CD4-positive, alpha-beta T cell (primary cell): Measurements from ENCODE around the gene MAZ. TPM values are rescaled to one million over a fixed set of nuclear protein-coding genes. Genes with fewer than 3 reads are reported as not detected.
"Not testable (repeated sequence)": the region's sequence is repeated elsewhere in the genome, so short reads cannot be mapped to it uniquely, and the experiment has no call there.

ENCODE experiments used
- ATAC-seq: fragments of 200-7000 bp; cut with Tn5 transposase; one replicate; pipeline ENCODE4 v1.10.0; 2022; ENCODE audit warnings: mild to moderate bottlenecking; ENCODE audit not compliant: poor library complexity
- CTCF ChIA-PET: fragments of 350-600 bp; sonication (Branson Sonifier 250); formaldehyde crosslinking; loops from one replicate; lab custom pipeline; 2021; ENCODE audit warnings: antibody characterized with exemption, inconsistent platforms; lab: Charles Lee
- POLR2A ChIA-PET: fragments of 350-600 bp; sonication (Branson Sonifier 250); formaldehyde crosslinking; loops from one replicate; lab custom pipeline; 2021; ENCODE audit warnings: antibody characterized with exemption, inconsistent platforms; lab: Charles Lee
- DNase-seq, 14 experiments: peaks; one replicate each; pipeline ENCODE4 v3.0.0-alpha.2; 2013 to 2020; ENCODE audit warnings: mixed read lengths in 2 of 14
- H3K27ac ChIP-seq, 2 donors: one replicate each; pipeline versions ENCODE4 v1.5.1 to v1.7.0; 2013; ENCODE audit warnings: low read length in 2 of 2, low read depth in 1 of 2, mild to moderate bottlenecking in 1 of 2
- H3K27me3 ChIP-seq, 2 experiments: 1 replicate in 1 of 2; 2 replicates in 1 of 2; pipeline versions ENCODE4 v1.6.1 to v1.7.0; 2013; ENCODE audit warnings: low read length in 2 of 2, control low read depth in 1 of 2, mild to moderate bottlenecking in 1 of 2, moderate library complexity in 1 of 2; ENCODE audit not compliant: insufficient read depth in 2 of 2, control insufficient read depth in 1 of 2
- H3K36me3 ChIP-seq: one replicate; pipeline ENCODE4 v1.6.1; 2013; ENCODE audit warnings: low read length, control low read depth; ENCODE audit not compliant: insufficient read depth
- H3K4me1 ChIP-seq: one replicate; pipeline ENCODE4 v1.6.1; 2013; ENCODE audit warnings: low read length, control low read depth; ENCODE audit not compliant: insufficient read depth
- H3K4me3 ChIP-seq: one replicate; pipeline ENCODE4 v1.5.1; 2013; ENCODE audit warnings: mild to moderate bottlenecking, low read length, moderate library complexity
- H3K9me3 ChIP-seq, 2 experiments: 1 replicate in 1 of 2; 2 replicates in 1 of 2; pipeline versions ENCODE4 v1.6.1 to v1.7.0; 2013; ENCODE audit warnings: low read length in 2 of 2, mild to moderate bottlenecking in 2 of 2, control low read depth in 1 of 2, moderate library complexity in 1 of 2; ENCODE audit not compliant: control insufficient read depth in 1 of 2, insufficient read depth in 1 of 2
- H3K27ac Mint-ChIP-seq: one replicate; pipeline ENCODE4 v1.8.0; 2020; ENCODE audit warnings: mixed read lengths
- H3K27me3 Mint-ChIP-seq: one replicate; pipeline ENCODE4 v1.8.0; 2021; ENCODE audit warnings: mixed read lengths
- H3K36me3 Mint-ChIP-seq: one replicate; pipeline ENCODE4 v1.8.0; 2021; ENCODE audit warnings: low read depth, mixed read lengths
- H3K4me1 Mint-ChIP-seq: one replicate; pipeline ENCODE4 v1.8.0; 2021; ENCODE audit warnings: low read depth, mixed read lengths
- H3K4me3 Mint-ChIP-seq: one replicate; pipeline ENCODE4 v1.8.0; 2020; ENCODE audit warnings: mild to moderate bottlenecking, mixed read lengths
- H3K9me3 Mint-ChIP-seq: one replicate; pipeline ENCODE4 v1.8.0; 2020; ENCODE audit warnings: mixed read lengths
- CTCF ChIP-seq: fragments of 200-600 bp; IDR thresholded peaks from one replicate; pipeline ENCODE4 v1.8.0; 2022; ENCODE audit warnings: antibody characterized with exemption, mild to moderate bottlenecking
- intact Hi-C, 2 experiments: fragments of 100-400 bp; cut with DNase I in 1 of 2; cut with micrococcal nuclease in 1 of 2; formaldehyde crosslinking; loops; one replicate each; pipeline versions ENCODE4 v1.15.1 to v1.9.0; 2023 to 2025; cut with DNase I, micrococcal nuclease
- total RNA-seq, 174 experiments: library from RNA in 2 of 174; stranded (reverse) in 2 of 174; gene quantifications; one replicate each; pipeline ENCODE4 v1.2.3 and lab custom pipeline; 2021 to 2026

Gene MAZ
- total RNA-seq, 2 experiments from 2014 or later = 251 to 253 TPM

GRCh38 chr16:29770250-29770929 is 35.9 kb upstream of the MAZ start:
- no peaks in the 10 kb centered on the region for H3K9me3 ChIP-seq
- H3K4me1 ChIP-seq = no peaks in the 10 kb centered on the region
- intact Hi-C loops = no loop called here
- no peaks in the 10 kb centered on the region for H3K36me3 ChIP-seq
- TF ChIP-seq CTCF = no peak
- no peaks in the 10 kb centered on the region for H3K27me3 Mint-ChIP-seq
- ChIA-PET CTCF (interaction anchor here (0.8 to 2.1 kb wide), 2 partner anchors 15 kb away, joined by 3 to 6 read pairs; no protein-coding TSS in a partner anchor), POLR2A (interaction anchor here (1.4 kb wide), 1 partner anchor 22 kb away, joined by 3 read pairs; no protein-coding TSS in a partner anchor)
- peaks cover 4% of the 10 kb centered on the region for H3K4me1 Mint-ChIP-seq
- no peaks in the 10 kb centered on the region for H3K36me3 Mint-ChIP-seq
- ATAC-seq (no peak), DNase-seq (no peak)
- no peak overlapping the region for H3K27ac ChIP-seq
- no peaks in the 10 kb centered on the region for H3K27me3 ChIP-seq
- no peak overlapping the region for H3K4me3 ChIP-seq
- H3K27ac Mint-ChIP-seq = no peak overlapping the region
- no peak overlapping the region for H3K4me3 Mint-ChIP-seq
- no peaks in the 10 kb centered on the region for H3K9me3 Mint-ChIP-seq

GRCh38 chr16:29772330-29772729 is 34.0 kb upstream of the MAZ start:
- H3K27ac ChIP-seq, H3K4me3 Mint-ChIP-seq, H3K9me3 Mint-ChIP-seq, H3K27me3 Mint-ChIP-seq, ATAC-seq, H3K4me3 ChIP-seq, H3K36me3 Mint-ChIP-seq, DNase-seq, H3K27ac Mint-ChIP-seq, H3K9me3 ChIP-seq, H3K27me3 ChIP-seq, H3K4me1 ChIP-seq, CTCF ChIA-PET, intact Hi-C loops, H3K36me3 ChIP-seq, H3K4me1 Mint-ChIP-seq: not testable (repeated sequence)
- POLR2A ChIA-PET = interaction anchor here (0.9 kb wide), 1 partner anchor 18 kb away, joined by 3 read pairs; the partner anchor contains the start of gene KIF22

- H3K9me3 Mint-ChIP-seq = no peaks in the 10 kb centered on the region
- intact Hi-C loops = no loop called here
- no peak for TF ChIP-seq CTCF
- Histone ChIP-seq H3K4me3 (no peak overlapping the region), H3K4me1 (no peaks in the 10 kb centered on the region), H3K9me3 (no peaks in the 10 kb centered on the region), H3K27ac (no peak overlapping the region), H3K36me3 (no peaks in the 10 kb centered on the region), H3K27me3 (no peaks in the 10 kb centered on the region)
- DNase-seq (no peak), ATAC-seq (no peak)
- no peak overlapping the region for H3K4me3 Mint-ChIP-seq
- H3K27ac Mint-ChIP-seq = no peak overlapping the region
- peaks cover 4% of the 10 kb centered on the region for H3K4me1 Mint-ChIP-seq
- H3K36me3 Mint-ChIP-seq = no peaks in the 10 kb centered on the region
- ChIA-PET POLR2A (interaction anchor here (0.6 to 1.4 kb wide), 2 partner anchors 10 to 32 kb away, joined by 3 read pairs; no protein-coding TSS in a partner anchor), CTCF (interaction anchor here (0.6 kb wide), 1 partner anchor 33 kb away, joined by 3 read pairs; no protein-coding TSS in a partner anchor)
- H3K27me3 Mint-ChIP-seq = no peaks in the 10 kb centered on the region
Measured at GRCh38 chr16:29774730-29775129, 31.6 kb upstream of the MAZ start.
